GM12878 (cell line): Measurements from ENCODE around the gene NT5M. TPM values are rescaled to one million over a fixed set of nuclear protein-coding genes. Genes with fewer than 3 reads are reported as not detected.

Source experiments
- ATAC-seq: fragments of 200-7000 bp; cut with Tn5 transposase; 3 replicates; pipeline ENCODE4 v1.9.1; 2020; ENCODE audit warnings: mild to moderate bottlenecking, moderate library complexity
- BruUV-seq: library from RNA; stranded (reverse); fragments of 400-500 nt; replicated peaks from 2 replicates; lab custom pipeline; 2021; lab: Mats Ljungman, UMichigan
- CTCF ChIA-PET: fragments of 300-600 bp; sonication (Branson Sonifier 250); formaldehyde crosslinking; extraction: SDS; loops from one replicate; lab custom pipeline; 2021; ENCODE audit warnings: inconsistent platforms; lab: Yijun Ruan, JAX
- POLR2A ChIA-PET: fragments of 350-600 bp; formaldehyde crosslinking; extraction: SDS; loops from one replicate; lab custom pipeline; 2021; ENCODE audit warnings: inconsistent platforms; lab: Charles Lee
- RAD21 ChIA-PET: fragments of 300-600 bp; sonication (Branson Sonifier 250); formaldehyde crosslinking; loops from one replicate; lab custom pipeline; 2023; ENCODE audit warnings: antibody characterized with exemption; ENCODE audit not compliant: unreplicated experiment; lab: Charles Lee
- SMC1A ChIA-PET: fragments of 300-600 bp; sonication (Branson Sonifier 250); formaldehyde crosslinking; loops from one replicate; lab custom pipeline; 2023; ENCODE audit not compliant: unreplicated experiment, uncharacterized antibody; lab: Charles Lee
- DNase-seq: peaks from one replicate; pipeline ENCODE4 v3.0.0-alpha.2; 2011; ENCODE audit warnings: low read depth, low spot score
- FAIRE-seq: peaks from 3 replicates; lab custom pipeline; 2011; peaks lifted over from hg19 to GRCh38; lab: Jason Lieb, UNC
- H2AFZ ChIP-seq: 2 replicates; pipeline ENCODE4 v1.6.0; 2011; ENCODE audit warnings: low read depth, low read length, control low read depth; ENCODE audit not compliant: control insufficient read depth
- H3K27ac ChIP-seq: 2 replicates; pipeline ENCODE4 v1.5.1; 2011; ENCODE audit warnings: control low read depth; ENCODE audit not compliant: control insufficient read depth, insufficient read depth
- H3K27me3 ChIP-seq, 2 experiments: replicated peaks in 1 of 2; 2 replicates each; pipeline versions ENCODE4 v1.6.0 to v1.6.1; 2011; ENCODE audit warnings: low read length in 1 of 2; ENCODE audit not compliant: control insufficient read depth in 2 of 2, insufficient read depth in 2 of 2
- H3K36me3 ChIP-seq, 2 experiments: 2 replicates each; pipeline ENCODE4 v1.5.1; 2011; ENCODE audit warnings: low read length in 1 of 2; ENCODE audit not compliant: control insufficient read depth in 2 of 2, insufficient read depth in 2 of 2
- H3K4me1 ChIP-seq: 2 replicates; pipeline ENCODE4 v1.6.1; 2011; ENCODE audit warnings: mild to moderate bottlenecking, low read length, moderate library complexity, mixed read lengths; ENCODE audit not compliant: control insufficient read depth, insufficient read depth
- H3K4me2 ChIP-seq: 2 replicates; pipeline ENCODE4 v1.6.0; 2011; ENCODE audit warnings: control low read depth; ENCODE audit not compliant: control insufficient read depth, insufficient read depth
- H3K4me3 ChIP-seq: fragments of 200-600 bp; sonication (generic); 2 replicates; pipeline ENCODE4 v1.5.1; 2016
- H3K79me2 ChIP-seq: 2 replicates; pipeline ENCODE4 v1.6.0; 2011; ENCODE audit warnings: low read length; ENCODE audit not compliant: control insufficient read depth, insufficient read depth
- H3K9ac ChIP-seq: 2 replicates; pipeline ENCODE4 v1.8.0; 2011; ENCODE audit warnings: low read length, control low read depth, mixed read lengths; ENCODE audit not compliant: control insufficient read depth, insufficient read depth
- H3K9me3 ChIP-seq: replicated peaks from 3 replicates; pipeline ENCODE4 v1.5.1; 2011; ENCODE audit warnings: mild to moderate bottlenecking, low read length; ENCODE audit not compliant: control insufficient read depth, insufficient read depth
- H4K20me1 ChIP-seq: 2 replicates; pipeline ENCODE4 v1.6.0; 2011; ENCODE audit not compliant: control insufficient read depth, insufficient read depth
- BMI1 ChIP-seq: fragments of 450-650 bp; IDR thresholded peaks from 2 replicates; pipeline ENCODE4 v1.6.1; 2016; ENCODE audit warnings: mild to moderate bottlenecking, moderate library complexity, borderline replicate concordance
- CBX3 ChIP-seq: fragments of 200-600 bp; sonication (generic); IDR thresholded peaks from 2 replicates; pipeline ENCODE4 v1.6.1; 2016; ENCODE audit warnings: low read depth, borderline replicate concordance
- CHD4 ChIP-seq: fragments of 200-600 bp; sonication (generic); IDR thresholded peaks from 2 replicates; pipeline ENCODE4 v1.6.1; 2016; ENCODE audit warnings: mild to moderate bottlenecking
- EZH2 ChIP-seq: IDR thresholded peaks from 2 replicates; pipeline ENCODE4 v1.6.1; 2012; ENCODE audit warnings: low read depth, mild to moderate bottlenecking, control low read depth, inconsistent platforms, low read length, borderline replicate concordance; ENCODE audit not compliant: control insufficient read depth
- FOXM1 ChIP-seq: IDR thresholded peaks from 2 replicates; pipeline ENCODE4 v1.6.1; 2012; ENCODE audit warnings: low read depth, mild to moderate bottlenecking, inconsistent platforms, low read length, moderate library complexity
- NFIC ChIP-seq: IDR thresholded peaks from 2 replicates; pipeline ENCODE4 v1.6.1; 2012; ENCODE audit warnings: low read depth, mild to moderate bottlenecking, inconsistent platforms, low read length, moderate library complexity
- NFYB ChIP-seq: IDR thresholded peaks from 2 replicates; pipeline ENCODE4 v1.6.1; 2011; ENCODE audit warnings: low read depth, mild to moderate bottlenecking, low read length, improper control_type of control experiment, moderate library complexity; ENCODE audit not compliant: insufficient read depth
- POU2F2 ChIP-seq: IDR thresholded peaks from 3 replicates; pipeline ENCODE4 v1.6.1; 2011; ENCODE audit warnings: low read depth, mild to moderate bottlenecking, low read length, borderline replicate concordance
- RB1 ChIP-seq: fragments of 450-650 bp; formaldehyde crosslinking; IDR thresholded peaks from 2 replicates; pipeline ENCODE4 v1.6.1; 2017; ENCODE audit warnings: mild to moderate bottlenecking, borderline replicate concordance
- STAT1 ChIP-seq: fragments of 450-650 bp; conservative IDR thresholded peaks from 2 replicates; pipeline ENCODE4 v1.6.1; 2014; ENCODE audit warnings: antibody characterized with exemption, mild to moderate bottlenecking
- SUPT20H ChIP-seq: IDR thresholded peaks from 2 replicates; pipeline ENCODE4 v1.6.1; 2011; ENCODE audit warnings: low read depth, mild to moderate bottlenecking, low read length, moderate library complexity, borderline replicate concordance; ENCODE audit not compliant: control insufficient read depth
- TARDBP ChIP-seq: IDR thresholded peaks from 2 replicates; pipeline ENCODE4 v1.6.1; 2016; ENCODE audit warnings: borderline replicate concordance
- WRNIP1 ChIP-seq: IDR thresholded peaks from 2 replicates; pipeline ENCODE4 v1.6.1; 2011; ENCODE audit warnings: low read depth, low read length, improper control_type of control experiment, borderline replicate concordance
- WGBS: methylation state at CpG from one replicate; pipeline ENCODE4 v1.1.6; 2016; ENCODE audit warnings: low lambda C conversion rate; ENCODE audit not compliant: insufficient replicate concordance, insufficient coverage; ENCODE audit errors: missing lambda C conversion rate; 5-methylcytosine and 5-hydroxymethylcytosine counted together
- in situ Hi-C: fragments of 300-500 bp; cut with MboI; formaldehyde crosslinking; loops from 9 replicates; pipeline ENCODE4 v1.14.3; 2018; ENCODE audit warnings: mixed read lengths
- intact Hi-C: fragments of 100-400 bp; cut with micrococcal nuclease; formaldehyde crosslinking; loops from one replicate; pipeline ENCODE4 v1.14.2; 2022; ENCODE audit not compliant: unreplicated experiment
- polyA plus RNA-seq, 11 experiments: library from polyadenylated mRNA; depleted of rRNA in 4 of 11; unstranded in 6 of 11; stranded (reverse) in 5 of 11; fragments of >200 nt; fragmentation: Nextera tagmentation in 4 of 11; fragmentation: Illumina TruSeq in 1 of 11; extraction: Ambion mirVana in 4 of 11; extraction: Trizol in 1 of 11; gene quantifications; 1 replicate in 1 of 11; 2 replicates in 10 of 11; pipeline versions ENCODE4 v1.2.1 to v1.2.3, GENCODE V29; 2011 to 2016; ENCODE audit warnings: inconsistent platforms in 2 of 11, missing spikeins in 2 of 11, low read depth in 1 of 11
- total RNA-seq, 4 experiments: library from RNA; depleted of rRNA in 3 of 4; stranded (reverse); fragments of >200 nt in 3 of 4; fragmentation: Illumina TruSeq in 1 of 4; extraction: Trizol in 1 of 4; gene quantifications; 2 replicates each; pipeline versions ENCODE4 v1.2.1 to v1.2.3, GENCODE V29; 2013 to 2021
- TF ChIP-seq, protein P1 (sequence below): fragments of 450-650 bp; IDR thresholded peaks from 2 replicates; pipeline ENCODE4 v1.6.1; 2017; ENCODE audit warnings: borderline replicate concordance
- TF ChIP-seq, protein P2 (sequence below): fragments of 450-650 bp; conservative IDR thresholded peaks from 2 replicates; pipeline ENCODE4 v1.6.1; 2017; ENCODE audit warnings: mild to moderate bottlenecking, moderate library complexity
- TF ChIP-seq, protein P3 (sequence below): fragments of 450-650 bp; IDR thresholded peaks from 2 replicates; pipeline ENCODE4 v1.6.1; 2017; ENCODE audit warnings: mild to moderate bottlenecking, moderate library complexity

NT5M gene
- total and polyA plus RNA-seq, 10 of the 15 experiments (the other 5 are each of a cell fraction or from before 2014, with no cell fraction given) = 0.18 to 14.1 (median 2.9) TPM

DNA sequence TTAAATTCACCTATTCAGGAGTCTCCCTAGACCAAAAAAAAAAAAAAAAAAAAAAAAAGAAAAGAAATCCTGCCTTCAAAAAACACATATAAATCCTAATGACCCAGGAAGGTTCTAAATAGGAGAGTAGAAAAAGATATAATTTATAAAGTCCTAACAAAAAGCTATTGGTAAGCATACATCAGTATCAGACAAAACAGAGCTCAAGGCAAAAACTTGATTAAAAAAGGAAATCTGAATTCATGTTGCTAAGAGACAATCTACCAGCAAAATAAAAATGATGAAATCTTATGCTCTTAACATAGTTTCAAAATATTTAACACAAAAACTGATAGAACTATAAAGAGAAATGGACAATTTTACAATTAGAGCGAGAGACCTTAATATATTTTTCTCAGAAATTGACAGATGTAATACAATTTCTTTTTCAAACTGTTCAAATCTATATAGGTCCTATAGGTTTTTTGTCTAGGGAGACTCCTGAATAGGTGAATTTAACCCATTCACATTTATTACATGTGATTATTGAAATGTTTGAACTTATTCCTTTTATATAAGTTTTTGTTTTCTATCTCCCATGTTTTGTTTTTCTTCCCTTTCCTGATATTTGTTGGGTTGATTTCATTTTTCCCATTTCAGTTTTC, 57.0 kb downstream of the NT5M start:
- no peaks in the 10 kb centered on the region; the same call in 1 of the 2 replicates for H3K4me1 ChIP-seq
- no peaks in the 10 kb centered on the region for H3K9me3 ChIP-seq
- H3K27ac ChIP-seq = no peak overlapping the region
- no peaks in the 10 kb centered on the region for H4K20me1 ChIP-seq
- in situ Hi-C loops = no loop called here
- H3K79me2 ChIP-seq = no peaks in the 10 kb centered on the region
- POLR2A ChIA-PET = no interaction called here
- H3K4me2 ChIP-seq = no peak overlapping the region
- no peak for FAIRE-seq
- SMC1A ChIA-PET = interaction anchor here (0.9 kb wide), 1 partner anchor 255 kb away, joined by 3 read pairs; no protein-coding TSS in a partner anchor
- CTCF ChIA-PET = interaction anchor here (1.3 kb wide), 1 partner anchor 208 kb away, joined by 3 read pairs; no protein-coding TSS in a partner anchor
- H3K36me3 ChIP-seq = no peaks in the 10 kb centered on the region
- BruUV-seq = no TSS peak
- no peak overlapping the region for H2AFZ ChIP-seq
- RAD21 ChIA-PET = interaction anchor here (0.7 to 0.8 kb wide), 2 partner anchors 159 to 253 kb away, joined by 3 to 5 read pairs; no protein-coding TSS in a partner anchor
- no peak for TF ChIP-seq RB1
- no peak for TF ChIP-seq SUPT20H
- TF ChIP-seq STAT1 = no peak
- no peak for TF ChIP-seq WRNIP1
- TF ChIP-seq, protein P1, sequence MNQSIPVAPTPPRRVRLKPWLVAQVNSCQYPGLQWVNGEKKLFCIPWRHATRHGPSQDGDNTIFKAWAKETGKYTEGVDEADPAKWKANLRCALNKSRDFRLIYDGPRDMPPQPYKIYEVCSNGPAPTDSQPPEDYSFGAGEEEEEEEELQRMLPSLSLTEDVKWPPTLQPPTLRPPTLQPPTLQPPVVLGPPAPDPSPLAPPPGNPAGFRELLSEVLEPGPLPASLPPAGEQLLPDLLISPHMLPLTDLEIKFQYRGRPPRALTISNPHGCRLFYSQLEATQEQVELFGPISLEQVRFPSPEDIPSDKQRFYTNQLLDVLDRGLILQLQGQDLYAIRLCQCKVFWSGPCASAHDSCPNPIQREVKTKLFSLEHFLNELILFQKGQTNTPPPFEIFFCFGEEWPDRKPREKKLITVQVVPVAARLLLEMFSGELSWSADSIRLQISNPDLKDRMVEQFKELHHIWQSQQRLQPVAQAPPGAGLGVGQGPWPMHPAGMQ = no peak
- TF ChIP-seq, protein P2, sequence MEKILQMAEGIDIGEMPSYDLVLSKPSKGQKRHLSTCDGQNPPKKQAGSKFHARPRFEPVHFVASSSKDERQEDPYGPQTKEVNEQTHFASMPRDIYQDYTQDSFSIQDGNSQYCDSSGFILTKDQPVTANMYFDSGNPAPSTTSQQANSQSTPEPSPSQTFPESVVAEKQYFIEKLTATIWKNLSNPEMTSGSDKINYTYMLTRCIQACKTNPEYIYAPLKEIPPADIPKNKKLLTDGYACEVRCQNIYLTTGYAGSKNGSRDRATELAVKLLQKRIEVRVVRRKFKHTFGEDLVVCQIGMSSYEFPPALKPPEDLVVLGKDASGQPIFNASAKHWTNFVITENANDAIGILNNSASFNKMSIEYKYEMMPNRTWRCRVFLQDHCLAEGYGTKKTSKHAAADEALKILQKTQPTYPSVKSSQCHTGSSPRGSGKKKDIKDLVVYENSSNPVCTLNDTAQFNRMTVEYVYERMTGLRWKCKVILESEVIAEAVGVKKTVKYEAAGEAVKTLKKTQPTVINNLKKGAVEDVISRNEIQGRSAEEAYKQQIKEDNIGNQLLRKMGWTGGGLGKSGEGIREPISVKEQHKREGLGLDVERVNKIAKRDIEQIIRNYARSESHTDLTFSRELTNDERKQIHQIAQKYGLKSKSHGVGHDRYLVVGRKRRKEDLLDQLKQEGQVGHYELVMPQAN = no peak
- TF ChIP-seq EZH2 = no peak
- TF ChIP-seq, protein P3, sequence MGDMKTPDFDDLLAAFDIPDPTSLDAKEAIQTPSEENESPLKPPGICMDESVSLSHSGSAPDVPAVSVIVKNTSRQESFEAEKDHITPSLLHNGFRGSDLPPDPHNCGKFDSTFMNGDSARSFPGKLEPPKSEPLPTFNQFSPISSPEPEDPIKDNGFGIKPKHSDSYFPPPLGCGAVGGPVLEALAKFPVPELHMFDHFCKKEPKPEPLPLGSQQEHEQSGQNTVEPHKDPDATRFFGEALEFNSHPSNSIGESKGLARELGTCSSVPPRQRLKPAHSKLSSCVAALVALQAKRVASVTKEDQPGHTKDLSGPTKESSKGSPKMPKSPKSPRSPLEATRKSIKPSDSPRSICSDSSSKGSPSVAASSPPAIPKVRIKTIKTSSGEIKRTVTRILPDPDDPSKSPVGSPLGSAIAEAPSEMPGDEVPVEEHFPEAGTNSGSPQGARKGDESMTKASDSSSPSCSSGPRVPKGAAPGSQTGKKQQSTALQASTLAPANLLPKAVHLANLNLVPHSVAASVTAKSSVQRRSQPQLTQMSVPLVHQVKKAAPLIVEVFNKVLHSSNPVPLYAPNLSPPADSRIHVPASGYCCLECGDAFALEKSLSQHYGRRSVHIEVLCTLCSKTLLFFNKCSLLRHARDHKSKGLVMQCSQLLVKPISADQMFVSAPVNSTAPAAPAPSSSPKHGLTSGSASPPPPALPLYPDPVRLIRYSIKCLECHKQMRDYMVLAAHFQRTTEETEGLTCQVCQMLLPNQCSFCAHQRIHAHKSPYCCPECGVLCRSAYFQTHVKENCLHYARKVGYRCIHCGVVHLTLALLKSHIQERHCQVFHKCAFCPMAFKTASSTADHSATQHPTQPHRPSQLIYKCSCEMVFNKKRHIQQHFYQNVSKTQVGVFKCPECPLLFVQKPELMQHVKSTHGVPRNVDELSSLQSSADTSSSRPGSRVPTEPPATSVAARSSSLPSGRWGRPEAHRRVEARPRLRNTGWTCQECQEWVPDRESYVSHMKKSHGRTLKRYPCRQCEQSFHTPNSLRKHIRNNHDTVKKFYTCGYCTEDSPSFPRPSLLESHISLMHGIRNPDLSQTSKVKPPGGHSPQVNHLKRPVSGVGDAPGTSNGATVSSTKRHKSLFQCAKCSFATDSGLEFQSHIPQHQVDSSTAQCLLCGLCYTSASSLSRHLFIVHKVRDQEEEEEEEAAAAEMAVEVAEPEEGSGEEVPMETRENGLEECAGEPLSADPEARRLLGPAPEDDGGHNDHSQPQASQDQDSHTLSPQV = no peak
- TF ChIP-seq NFIC = no peak
- no peak for TF ChIP-seq BMI1
- TF ChIP-seq CBX3 = no peak
- no peak for TF ChIP-seq CHD4
- TF ChIP-seq FOXM1 = no peak
- no peak for TF ChIP-seq TARDBP
- TF ChIP-seq POU2F2 = no peak
- no peak for TF ChIP-seq NFYB
- H3K27me3 ChIP-seq = no peaks in the 10 kb centered on the region
- no peak for DNase-seq
- H3K4me3 ChIP-seq = no peak overlapping the region
- no peak overlapping the region for H3K9ac ChIP-seq
- no peak for ATAC-seq
- WGBS = 0% methylated on average over 1 of the region's 1 CpG
- intact Hi-C loops = no loop called here
